ENCODE results near the gene RASIP1.
"Not testable (repeated sequence)": the region's sequence is repeated elsewhere in the genome, so short reads cannot be mapped to it uniquely, and the experiment has no call there.

The RASIP1 gene

GRCh38 chr19:48713864-48714755, 26.3 kb downstream of the RASIP1 start:
- in situ Hi-C loops (cut with MboI; ENCODE audit: low sequenced_read_pairs): no loop called here

- in situ Hi-C loops (cut with MboI; ENCODE audit: low sequenced_read_pairs): no loop called here
Observed at GRCh38 chr19:48713041-48713863, 27.2 kb downstream of the RASIP1 start.

DNA sequence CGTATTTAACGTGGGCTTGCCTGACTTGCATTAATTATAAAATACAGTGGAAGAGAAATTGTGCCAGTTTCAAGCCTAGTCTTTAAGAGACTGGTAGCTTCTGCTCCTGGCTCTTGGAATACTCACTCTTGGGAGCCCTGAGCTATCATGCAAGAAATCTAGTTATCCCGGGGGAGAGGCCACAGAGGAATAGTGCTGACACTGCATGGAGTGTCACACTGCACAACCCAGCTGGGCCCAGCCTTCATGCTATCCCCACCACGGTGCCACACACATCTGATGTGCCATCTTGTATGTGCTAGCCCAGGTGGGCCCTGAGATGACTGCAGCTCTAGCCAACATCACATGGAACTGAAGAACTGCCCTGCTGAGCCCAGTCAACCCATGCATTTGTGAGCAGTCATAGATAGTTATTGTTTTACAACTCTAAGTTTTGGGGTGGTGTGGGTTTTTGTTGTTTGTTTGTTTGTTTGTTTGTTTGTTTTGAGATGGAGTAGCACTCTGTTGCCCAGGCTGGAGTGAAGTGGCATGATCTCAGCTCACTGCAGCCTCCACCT, 29.2 kb downstream of the RASIP1 start:
- in situ Hi-C loops (cut with MboI; ENCODE audit: low sequenced_read_pairs): no loop called here

DNA sequence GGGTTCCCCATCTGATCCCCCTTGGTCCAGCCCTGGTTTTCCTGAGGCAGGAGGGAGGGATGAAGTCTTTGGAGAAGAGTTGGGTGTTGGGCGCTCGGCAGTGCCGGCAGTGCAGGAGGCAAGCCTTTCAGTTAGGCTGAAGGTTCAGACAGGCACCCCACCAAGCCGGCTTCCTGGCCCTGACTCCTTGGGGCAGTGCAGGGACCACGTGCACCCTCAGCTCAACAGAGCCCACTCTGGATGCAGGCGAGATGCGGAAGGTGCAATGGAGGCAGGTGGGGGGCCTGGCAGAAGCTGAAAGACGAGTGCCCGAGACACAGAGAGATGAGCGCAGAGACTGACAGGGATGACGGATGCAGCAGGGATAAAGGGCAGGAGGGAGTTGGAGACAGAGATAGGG, 31.9 kb downstream of the RASIP1 start:
- in situ Hi-C loops (cut with MboI; ENCODE audit: low sequenced_read_pairs): no loop called here

- in situ Hi-C loops (cut with MboI; ENCODE audit: low sequenced_read_pairs): no loop called here
Observed at GRCh38 chr19:48705431-48705830, 35.0 kb downstream of the RASIP1 start.

DNA sequence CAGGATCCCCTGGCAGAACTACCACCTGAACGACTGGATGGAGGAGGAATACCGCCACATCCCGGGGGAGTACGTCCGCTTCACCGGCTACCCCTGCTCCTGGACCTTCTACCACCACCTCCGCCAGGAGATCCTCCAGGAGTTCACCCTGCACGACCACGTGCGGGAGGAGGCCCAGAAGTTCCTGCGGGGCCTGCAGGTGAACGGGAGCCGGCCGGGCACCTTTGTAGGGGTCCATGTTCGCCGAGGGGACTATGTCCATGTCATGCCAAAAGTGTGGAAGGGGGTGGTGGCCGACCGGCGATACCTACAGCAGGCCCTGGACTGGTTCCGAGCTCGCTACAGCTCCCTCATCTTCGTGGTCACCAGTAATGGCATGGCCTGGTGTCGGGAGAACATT, 37.1 kb downstream of the RASIP1 start:
- in situ Hi-C loops (cut with MboI; ENCODE audit: low sequenced_read_pairs): no loop called here

DNA sequence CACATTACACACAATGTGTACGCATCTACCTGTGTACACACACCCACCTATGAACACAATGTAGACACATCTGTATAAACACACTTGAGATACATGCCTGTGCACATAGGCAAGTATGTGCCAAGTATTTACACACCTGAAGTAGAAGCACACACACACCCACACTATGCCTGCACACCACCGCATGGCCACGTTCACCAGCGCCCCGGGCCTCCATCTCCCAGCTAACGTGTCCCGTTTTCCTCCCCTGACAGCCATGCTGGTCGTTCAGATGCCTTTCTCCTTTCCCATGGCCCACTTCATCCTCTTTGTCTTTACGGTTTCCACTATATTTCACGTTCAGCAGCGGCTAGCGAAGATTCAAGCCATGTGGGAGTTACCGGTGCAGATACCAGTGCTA, 37.7 kb downstream of the RASIP1 start:
- in situ Hi-C loops (cut with MboI; ENCODE audit: low sequenced_read_pairs): no loop called here

GRCh38 chr19:48698046-48698445, 42.4 kb downstream of the RASIP1 start:
- in situ Hi-C loops (cut with MboI; ENCODE audit: low sequenced_read_pairs): no loop called here

DNA sequence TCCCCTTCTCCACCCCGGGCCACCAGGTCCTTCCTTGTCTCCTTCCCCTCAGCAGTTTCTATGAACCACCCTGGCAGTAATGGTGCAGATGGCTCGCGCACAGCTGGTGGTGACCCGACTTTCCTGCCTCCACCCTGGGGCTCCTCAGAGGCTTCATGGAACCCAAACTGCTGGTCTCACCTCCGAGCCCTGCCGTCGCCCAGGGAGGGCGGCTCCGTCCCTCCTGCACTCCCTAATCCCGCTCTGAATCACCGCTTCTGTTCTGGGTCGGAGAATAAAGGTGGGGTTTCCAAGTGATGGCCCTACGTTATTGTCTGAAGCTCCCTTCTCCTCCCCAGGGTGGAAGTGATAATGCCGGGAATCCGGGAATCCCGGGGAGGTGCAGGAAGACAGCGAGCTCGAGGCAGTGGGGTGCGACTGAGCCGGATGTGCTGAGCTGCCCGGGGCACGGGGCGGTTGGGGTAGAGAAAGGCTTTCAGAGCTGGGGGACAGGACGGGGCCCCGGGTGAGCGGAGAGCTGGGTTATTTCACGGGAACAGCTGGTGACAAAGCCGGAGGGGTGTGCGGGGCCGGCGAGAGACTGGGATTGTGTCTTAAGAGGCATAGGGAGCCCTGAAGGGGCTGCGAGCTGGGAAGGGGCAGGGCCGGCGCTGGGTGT, 43.9 kb downstream of the RASIP1 start:
- in situ Hi-C loops (cut with MboI; ENCODE audit: low sequenced_read_pairs): no loop called here

DNA sequence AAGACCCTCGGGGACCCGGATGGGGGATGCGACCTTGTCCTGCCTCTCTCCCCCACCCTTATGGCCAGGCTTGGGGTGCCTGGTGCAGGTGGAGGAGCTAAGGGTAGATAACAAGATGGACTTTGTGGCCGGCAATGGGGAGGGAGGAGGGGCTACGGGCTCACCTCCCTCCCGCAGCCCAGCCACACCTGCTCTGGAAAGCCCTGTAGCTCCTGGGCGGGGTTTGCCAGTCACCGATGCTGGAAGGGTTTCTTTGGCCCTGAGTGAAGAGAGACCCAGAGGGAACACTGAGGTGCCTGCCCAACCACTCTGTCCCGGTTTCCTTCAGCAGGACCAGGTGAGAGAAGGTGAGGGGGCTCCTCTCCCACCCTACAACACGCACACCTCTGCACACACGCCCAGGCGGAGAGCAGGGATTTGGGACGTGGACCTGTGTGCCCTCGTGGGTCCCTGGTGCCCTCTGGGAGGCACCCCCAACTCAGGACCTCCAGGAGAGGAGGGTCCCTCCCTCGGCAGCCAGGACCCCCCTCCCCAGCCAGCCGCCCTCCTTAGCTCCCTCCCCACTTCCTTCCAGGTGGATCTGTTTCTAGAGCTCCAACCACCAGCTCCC, 44.6 kb downstream of the RASIP1 start, which contains the start of gene FUT2:
FUT2 (plus strand) TSS at position 229 of the 610 bp plus-strand sequence. CDS start 6,986 bp downstream, outside the sequence.
- in situ Hi-C loops (cut with MboI; ENCODE audit: low sequenced_read_pairs): no loop called here

DNA sequence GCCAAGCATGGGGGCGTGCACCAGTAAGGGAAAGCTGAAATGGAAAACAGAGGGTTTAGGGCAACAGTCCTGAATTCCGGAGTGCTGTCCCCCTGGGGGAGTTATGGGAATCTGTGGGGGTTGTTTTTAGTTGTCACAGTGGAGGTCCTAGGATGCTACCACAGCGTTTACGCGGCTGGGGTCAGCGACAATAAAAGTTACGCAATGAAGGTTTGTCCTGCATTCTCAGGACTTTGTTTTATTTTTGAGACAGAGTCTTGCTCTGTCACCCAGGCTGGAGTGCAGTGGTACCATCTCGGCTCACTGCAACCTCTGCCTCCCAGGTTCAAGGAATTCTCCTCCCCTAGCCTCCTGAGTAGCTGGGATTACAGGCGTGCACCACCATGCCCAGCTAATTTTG, 46.8 kb downstream of the RASIP1 start:
- in situ Hi-C loops (cut with MboI; ENCODE audit: low sequenced_read_pairs): not testable (repeated sequence)

DNA sequence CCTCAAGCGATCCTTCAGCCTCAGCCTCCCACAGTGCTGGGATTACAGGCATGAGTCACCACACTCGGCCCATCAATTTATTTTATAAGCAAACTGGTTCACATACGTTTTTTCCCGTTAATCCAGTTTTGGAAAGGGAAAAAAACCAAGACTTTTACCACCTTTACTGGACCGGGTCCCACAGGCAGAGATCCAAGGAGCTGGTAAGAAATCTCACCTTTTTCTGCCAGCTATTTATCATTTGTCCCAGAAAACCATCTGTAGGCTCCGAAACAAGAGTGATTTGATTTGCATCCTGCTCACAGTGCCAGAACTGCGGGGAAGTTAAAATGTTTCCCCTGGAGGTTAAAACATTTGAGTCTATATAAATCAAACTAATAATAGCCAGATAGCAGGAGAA, 51.0 kb downstream of the RASIP1 start:
- in situ Hi-C loops (cut with MboI; ENCODE audit: low sequenced_read_pairs): no loop called here

- in situ Hi-C loops (cut with MboI; ENCODE audit: low sequenced_read_pairs): no loop called here
Observed at GRCh38 chr19:48687776-48688175, 52.6 kb downstream of the RASIP1 start.

DNA sequence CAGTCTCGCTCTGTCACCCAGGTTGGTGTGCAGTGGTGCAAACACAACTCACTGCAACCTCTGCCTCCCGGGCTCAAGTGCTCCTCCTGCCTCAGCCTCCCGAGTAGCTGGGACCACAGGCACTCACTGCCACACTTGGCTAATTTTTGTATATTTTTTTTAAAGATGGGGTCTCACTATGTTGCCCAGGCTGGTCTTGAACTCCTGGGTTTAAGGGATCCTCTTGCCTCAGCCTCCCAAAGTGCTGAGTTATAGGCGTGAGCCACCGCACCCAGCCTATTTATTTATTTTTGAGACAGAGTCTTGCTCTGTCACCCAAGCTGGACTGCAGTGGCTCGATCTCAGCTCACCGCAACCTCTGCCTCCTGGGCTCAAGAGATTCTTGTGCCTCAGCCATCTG, 53.8 kb downstream of the RASIP1 start:
- in situ Hi-C loops (cut with MboI; ENCODE audit: low sequenced_read_pairs): not testable (repeated sequence)

GRCh38 chr19:48686088-48686487, 54.3 kb downstream of the RASIP1 start:
- in situ Hi-C loops (cut with MboI; ENCODE audit: low sequenced_read_pairs): no loop called here

DNA sequence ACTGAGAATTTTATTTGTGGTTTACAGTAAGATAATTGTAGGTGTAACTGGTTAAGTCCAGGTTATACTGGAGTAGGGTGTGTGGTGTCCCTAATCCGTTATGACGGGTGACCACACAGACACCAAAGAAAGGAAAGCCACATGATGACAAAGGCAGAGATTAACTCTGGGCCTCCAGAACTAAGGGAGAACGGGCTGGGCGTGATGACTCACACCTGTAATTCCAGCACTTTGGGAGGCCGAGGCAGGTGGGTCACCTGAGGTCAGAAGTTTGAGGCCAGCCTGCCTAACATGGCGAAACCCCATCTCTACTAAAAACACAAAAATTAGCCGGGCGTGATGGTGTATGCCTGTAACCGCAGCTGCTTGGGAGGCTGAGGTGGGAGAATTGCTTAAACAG, 54.8 kb downstream of the RASIP1 start:
- in situ Hi-C loops (cut with MboI; ENCODE audit: low sequenced_read_pairs): no loop called here

- in situ Hi-C loops (cut with MboI; ENCODE audit: low sequenced_read_pairs): no loop called here
Observed at GRCh38 chr19:48683349-48683748, 57.1 kb downstream of the RASIP1 start.

- in situ Hi-C loops (cut with MboI; ENCODE audit: low sequenced_read_pairs): no loop called here
Observed at GRCh38 chr19:48681127-48681470, 59.3 kb downstream of the RASIP1 start.

DNA sequence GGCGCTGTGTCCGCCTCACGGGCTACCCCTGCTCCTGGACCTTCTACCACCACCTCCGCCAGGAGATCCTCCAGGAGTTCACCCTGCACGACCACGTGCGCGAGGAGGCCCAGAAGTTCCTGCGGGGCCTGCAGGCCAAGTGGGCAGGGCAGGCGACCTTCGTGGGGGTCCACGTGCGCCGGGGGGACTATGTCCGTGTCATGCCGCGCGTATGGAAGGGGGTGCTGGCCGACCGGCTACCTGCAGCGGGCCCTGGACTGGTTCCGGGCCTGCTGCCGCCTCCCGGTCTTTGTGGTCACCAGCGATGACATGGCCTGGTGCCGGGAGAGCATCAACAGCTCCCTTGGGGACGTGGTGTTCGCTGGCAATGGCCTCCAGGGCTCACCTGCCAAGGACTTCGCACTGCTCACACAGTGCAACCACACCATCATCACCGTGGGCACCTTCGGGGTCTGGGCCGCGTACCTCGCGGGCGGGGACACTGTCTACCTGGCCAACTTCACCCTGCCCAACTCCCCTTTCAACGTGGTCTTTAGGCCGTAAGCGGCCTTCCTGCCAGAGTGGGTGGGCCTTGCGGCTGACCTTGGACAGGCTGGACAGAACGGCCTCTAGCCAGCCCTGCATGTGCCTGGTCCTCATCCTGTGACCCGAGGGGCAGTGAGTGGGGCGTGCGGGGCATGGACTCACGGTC, 59.8 kb downstream of the RASIP1 start:
- in situ Hi-C loops (cut with MboI; ENCODE audit: low sequenced_read_pairs): no loop called here

DNA sequence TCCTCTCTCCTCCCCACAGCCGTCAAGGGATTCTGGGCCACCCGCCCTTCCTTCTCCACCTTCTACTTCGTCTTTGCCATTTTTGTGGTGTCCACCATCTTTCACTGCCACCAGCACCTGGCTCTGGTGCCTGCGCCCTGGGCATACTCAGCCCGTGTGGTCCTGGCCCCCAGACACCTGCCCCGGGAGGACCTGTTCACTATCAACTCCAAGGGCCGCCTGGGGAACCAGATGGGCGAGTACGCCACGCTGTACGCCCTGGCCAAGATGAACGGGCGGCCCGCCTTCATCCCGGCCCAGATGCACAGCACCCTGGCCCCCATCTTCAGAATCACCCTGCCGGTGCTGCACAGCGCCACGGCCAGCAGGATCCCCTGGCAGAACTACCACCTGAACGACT, 60.4 kb downstream of the RASIP1 start:
- in situ Hi-C loops (cut with MboI; ENCODE audit: low sequenced_read_pairs): not testable (repeated sequence)
